HEK293T (cell line): ENCODE data around the gene BRD2.

Experiments
- CTCF ChIA-PET: fragments of 350-600 bp; formaldehyde crosslinking; extraction: SDS; loops from one replicate; lab custom pipeline; 2021; ENCODE audit warnings: antibody characterized with exemption, inconsistent platforms; lab: Yijun Ruan, JAX
- POLR2A ChIA-PET: fragments of 350-600 bp; formaldehyde crosslinking; extraction: SDS; loops from one replicate; lab custom pipeline; 2020; ENCODE audit warnings: antibody characterized with exemption, inconsistent platforms; lab: Yijun Ruan, JAX
- DNase-seq: peaks from one replicate; pipeline ENCODE4 v3.0.0; 2012; ENCODE audit warnings: mixed read lengths; ENCODE audit errors: extremely low spot score
- ARNT ChIP-seq: fragments of 450-650 bp; IDR thresholded peaks from 2 replicates; pipeline ENCODE4 v1.6.1; 2017; ENCODE audit warnings: mild to moderate bottlenecking
- BHLHE40 ChIP-seq: fragments of 450-650 bp; IDR thresholded peaks from 2 replicates; pipeline ENCODE4 v1.6.1; 2016; ENCODE audit warnings: mild to moderate bottlenecking, moderate library complexity, borderline replicate concordance
- CTBP1 ChIP-seq: fragments of 450-650 bp; IDR thresholded peaks from 2 replicates; pipeline ENCODE4 v1.6.1; 2016; ENCODE audit warnings: borderline replicate concordance
- ELF4 ChIP-seq: fragments of 450-650 bp; IDR thresholded peaks from 2 replicates; pipeline ENCODE4 v1.6.1; 2017; ENCODE audit warnings: antibody characterized with exemption
- FOXA1 ChIP-seq: fragments of 450-650 bp; IDR thresholded peaks from 2 replicates; pipeline ENCODE4 v1.6.1; 2016; ENCODE audit warnings: mild to moderate bottlenecking
- FOXK2 ChIP-seq: fragments of 450-650 bp; IDR thresholded peaks from 2 replicates; pipeline ENCODE4 v1.6.1; 2016; ENCODE audit warnings: mild to moderate bottlenecking
- FOXM1 ChIP-seq: fragments of 450-650 bp; IDR thresholded peaks from 2 replicates; pipeline ENCODE4 v1.6.1; 2017; ENCODE audit warnings: mild to moderate bottlenecking, borderline replicate concordance
- HDGF ChIP-seq: fragments of 450-650 bp; IDR thresholded peaks from 2 replicates; pipeline ENCODE4 v1.6.1; 2017; ENCODE audit warnings: antibody characterized with exemption, borderline replicate concordance
- L3MBTL2 ChIP-seq: fragments of 450-650 bp; conservative IDR thresholded peaks from 2 replicates; pipeline ENCODE4 v1.6.1; 2016; ENCODE audit warnings: mild to moderate bottlenecking
- LEF1 ChIP-seq: fragments of 450-650 bp; IDR thresholded peaks from 2 replicates; pipeline ENCODE4 v1.6.1; 2017; ENCODE audit warnings: mild to moderate bottlenecking, borderline replicate concordance
- NFRKB ChIP-seq: fragments of 450-650 bp; IDR thresholded peaks from 2 replicates; pipeline ENCODE4 v1.6.1; 2016; ENCODE audit warnings: mild to moderate bottlenecking, moderate library complexity
- PKNOX1 ChIP-seq: fragments of 450-650 bp; IDR thresholded peaks from 2 replicates; pipeline ENCODE4 v1.6.1; 2016
- SP1 ChIP-seq: fragments of 450-650 bp; IDR thresholded peaks from 2 replicates; pipeline ENCODE4 v1.6.1; 2017
- SUZ12 ChIP-seq: fragments of 450-650 bp; IDR thresholded peaks from 2 replicates; pipeline ENCODE4 v1.6.1; 2016; ENCODE audit warnings: mild to moderate bottlenecking
- TARDBP ChIP-seq: fragments of 450-650 bp; IDR thresholded peaks from 2 replicates; pipeline ENCODE4 v1.6.1; 2016
- ZNF384 ChIP-seq: fragments of 450-650 bp; IDR thresholded peaks from 2 replicates; pipeline ENCODE4 v1.6.1; 2016

The BRD2 gene

GRCh38 chr6:33018418-33018817, 50.0 kb downstream of the BRD2 start:
- ChIA-PET CTCF (interaction anchor here (1.8 kb wide), 1 partner anchor 34 kb away, joined by 5 read pairs; no protein-coding TSS in a partner anchor), POLR2A (interaction anchor here (0.7 kb wide), 1 partner anchor 47 kb away, joined by 3 read pairs; no protein-coding TSS in a partner anchor)
- TF ChIP-seq SP1 (no peak), HDGF (no peak), ARNT (no peak), FOXA1 (no peak), FOXK2 (no peak), L3MBTL2 (no peak), TARDBP (no peak), FOXM1 (no peak), PKNOX1 (no peak), LEF1 (no peak), SUZ12 (no peak), ELF4 (no peak), CTBP1 (no peak)
- no peak for DNase-seq

GRCh38 chr6:33018904-33019303, 50.5 kb downstream of the BRD2 start:
- CTCF ChIA-PET, result interaction anchor here (1.8 kb wide), 1 partner anchor 35 kb away, joined by 5 read pairs; no protein-coding TSS in a partner anchor
- DNase-seq, result no peak
- POLR2A ChIA-PET, result interaction anchor here (1.0 kb wide), 1 partner anchor 47 kb away, joined by 4 read pairs; no protein-coding TSS in a partner anchor
- no peak for TF ChIP-seq HDGF
- no peak for TF ChIP-seq SUZ12
- no peak for TF ChIP-seq SP1
- TF ChIP-seq ELF4, result no peak
- TF ChIP-seq NFRKB, result no peak
- no peak for TF ChIP-seq ZNF384
- TF ChIP-seq ARNT, result no peak
- no peak for TF ChIP-seq FOXM1
- no peak for TF ChIP-seq TARDBP

GRCh38 chr6:33019372-33019771, 51.0 kb downstream of the BRD2 start:
- POLR2A ChIA-PET, result interaction anchor here (1.0 kb wide), 1 partner anchor 47 kb away, joined by 4 read pairs; no protein-coding TSS in a partner anchor

GRCh38 chr6:33021917-33022316, 53.5 kb downstream of the BRD2 start:
- POLR2A ChIA-PET, result no interaction called here
- CTCF ChIA-PET, result no interaction called here
- TF ChIP-seq FOXM1, result no peak
- no peak for TF ChIP-seq L3MBTL2
- TF ChIP-seq TARDBP, result no peak
- no peak for TF ChIP-seq SUZ12
- TF ChIP-seq HDGF, result no peak
- no peak for TF ChIP-seq CTBP1
- TF ChIP-seq ELF4, result no peak
- TF ChIP-seq FOXK2, result no peak
- no peak for TF ChIP-seq LEF1
- no peak for TF ChIP-seq SP1
- no peak for TF ChIP-seq ARNT
- no peak for TF ChIP-seq ZNF384
- no peak for TF ChIP-seq FOXA1
- no peak for TF ChIP-seq BHLHE40
- no peak for TF ChIP-seq NFRKB
- no peak for TF ChIP-seq PKNOX1
- DNase-seq, result no peak

More at GRCh38 chr6:33019372-33019771, 51.0 kb downstream of the BRD2 start:
- DNase-seq, result no peak
- CTCF ChIA-PET, result interaction anchor here (1.8 kb wide), 1 partner anchor 35 kb away, joined by 5 read pairs; no protein-coding TSS in a partner anchor
- no peak for TF ChIP-seq HDGF
- no peak for TF ChIP-seq FOXK2
- TF ChIP-seq BHLHE40, result no peak
- TF ChIP-seq NFRKB, result no peak
- no peak for TF ChIP-seq LEF1
- no peak for TF ChIP-seq FOXA1
- TF ChIP-seq PKNOX1, result no peak
- TF ChIP-seq ELF4, result no peak
- no peak for TF ChIP-seq L3MBTL2
- TF ChIP-seq FOXM1, result no peak

- TF ChIP-seq L3MBTL2 (no peak), FOXA1 (no peak), ZNF384 (no peak), ELF4 (no peak), HDGF (no peak), LEF1 (no peak), PKNOX1 (no peak), SUZ12 (no peak), CTBP1 (no peak), FOXM1 (no peak), NFRKB (no peak), TARDBP (no peak), ARNT (no peak), BHLHE40 (no peak)
- no peak for DNase-seq
- ChIA-PET CTCF (no interaction called here), POLR2A (no interaction called here)
Observed at GRCh38 chr6:33023536-33023935, 55.1 kb downstream of the BRD2 start.
